HG02678 (cell line): ENCODE data around the gene UTF1.
"Not testable (repeated sequence)": the region's sequence is repeated elsewhere in the genome, so short reads cannot be mapped to it uniquely, and the experiment has no call there.

Experiments used
- ATAC-seq: cut with Tn5 transposase; IDR thresholded peaks from one replicate; pipeline ENCODE4 v1.9.1; 2021; ENCODE audit warnings: mild to moderate bottlenecking, moderate library complexity; ENCODE audit not compliant: unreplicated experiment

The UTF1 gene

DNA sequence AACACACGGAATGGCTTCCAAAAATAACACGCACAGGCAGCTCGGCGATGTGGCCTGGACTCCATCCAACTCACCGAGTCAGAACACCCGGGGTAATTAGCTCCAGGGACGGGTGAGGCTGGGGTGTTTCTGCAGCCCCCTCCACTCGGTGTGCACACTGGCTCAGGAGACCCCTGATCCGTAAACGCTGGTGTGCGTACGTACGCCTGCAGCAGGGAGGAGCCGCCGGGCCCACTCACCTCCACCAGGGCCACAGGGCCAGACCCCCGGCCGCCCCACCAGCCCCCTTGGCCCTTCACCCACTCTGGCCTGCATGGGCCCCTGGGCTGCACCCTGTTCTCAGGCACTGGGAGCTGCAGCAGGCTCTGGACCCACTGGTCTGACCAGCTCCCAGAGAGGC, 22.4 kb upstream of the UTF1 start:
- ATAC-seq = no peak

DNA sequence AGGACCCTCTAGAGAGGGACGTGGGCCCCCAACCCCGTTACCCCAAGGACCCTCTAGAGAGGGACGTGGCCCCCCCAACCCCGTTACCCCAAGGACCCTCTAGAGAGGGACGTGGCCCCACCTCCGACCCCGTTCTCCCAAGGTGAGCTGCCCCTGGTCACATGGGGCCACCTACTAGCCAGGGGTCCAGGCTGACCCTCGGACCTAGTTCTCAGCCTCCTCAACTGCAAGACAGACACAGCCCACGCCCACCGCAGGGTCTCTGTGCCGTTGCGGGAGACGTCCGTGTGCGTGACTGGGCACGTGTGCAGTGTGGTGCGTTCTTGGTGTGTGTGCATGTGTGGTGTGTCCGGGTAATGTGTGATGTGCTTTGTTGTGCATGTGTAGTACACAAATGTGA, 21.6 kb upstream of the UTF1 start:
- no peak for ATAC-seq

- ATAC-seq = no peak
Observed at GRCh38 chr10:133209117-133209516, 20.9 kb upstream of the UTF1 start.

DNA sequence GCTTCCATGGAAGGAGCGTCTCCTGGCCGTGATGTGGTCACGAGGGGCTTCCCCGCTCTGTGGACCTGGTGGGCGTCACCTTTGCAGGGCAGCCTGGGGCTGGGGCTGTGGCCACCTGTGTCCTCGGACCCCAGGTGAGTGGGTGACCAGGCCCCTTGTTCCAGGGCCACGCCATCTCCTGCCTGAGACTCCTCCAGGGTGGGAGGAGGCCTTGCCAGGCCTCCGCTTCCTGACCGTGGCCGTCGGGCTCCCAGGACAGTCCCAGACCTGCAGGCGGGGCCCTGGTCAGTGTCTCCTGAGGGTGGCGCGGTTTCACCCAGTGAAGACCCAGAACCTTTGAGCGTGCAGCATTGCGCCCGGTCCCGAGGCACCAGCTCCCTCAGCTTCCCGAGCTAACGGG, 20.4 kb upstream of the UTF1 start:
- ATAC-seq = no peak

DNA sequence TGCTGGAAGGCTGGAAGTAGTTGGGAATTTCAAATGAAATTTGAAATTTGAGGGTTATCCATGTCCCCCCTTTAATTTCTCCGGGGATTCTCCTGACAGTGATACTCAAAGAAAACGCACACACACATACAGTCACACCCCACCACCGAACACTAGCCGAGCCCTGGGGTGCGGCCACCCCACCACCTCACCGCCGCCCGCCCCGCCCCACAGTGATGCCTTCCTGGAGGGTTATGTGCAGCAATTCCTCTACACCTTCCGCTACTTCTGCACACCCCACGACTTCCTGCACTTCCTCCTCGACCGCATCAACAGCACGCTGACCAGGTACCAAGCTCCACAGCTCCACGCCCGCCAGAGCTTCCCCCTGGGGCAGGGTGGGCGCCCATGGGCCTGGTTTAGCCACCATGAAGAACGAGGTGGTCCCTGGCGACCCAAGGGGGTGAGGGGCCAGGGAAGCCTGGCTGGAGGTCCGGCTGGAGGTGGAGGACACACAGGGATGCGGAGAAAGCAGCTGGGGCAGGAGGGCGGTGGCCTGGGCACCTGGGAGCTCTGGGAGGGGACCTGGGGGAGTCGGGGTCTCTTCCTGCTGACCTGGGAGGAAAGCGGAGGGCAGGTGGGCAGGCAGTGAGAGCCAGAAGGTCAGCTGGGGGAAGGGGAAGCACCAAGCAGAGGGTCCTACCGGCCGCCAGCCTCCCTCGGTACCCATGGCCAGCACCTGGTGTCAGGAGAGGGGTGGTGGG, 19.4 kb upstream of the UTF1 start:
- ATAC-seq = no peak

DNA sequence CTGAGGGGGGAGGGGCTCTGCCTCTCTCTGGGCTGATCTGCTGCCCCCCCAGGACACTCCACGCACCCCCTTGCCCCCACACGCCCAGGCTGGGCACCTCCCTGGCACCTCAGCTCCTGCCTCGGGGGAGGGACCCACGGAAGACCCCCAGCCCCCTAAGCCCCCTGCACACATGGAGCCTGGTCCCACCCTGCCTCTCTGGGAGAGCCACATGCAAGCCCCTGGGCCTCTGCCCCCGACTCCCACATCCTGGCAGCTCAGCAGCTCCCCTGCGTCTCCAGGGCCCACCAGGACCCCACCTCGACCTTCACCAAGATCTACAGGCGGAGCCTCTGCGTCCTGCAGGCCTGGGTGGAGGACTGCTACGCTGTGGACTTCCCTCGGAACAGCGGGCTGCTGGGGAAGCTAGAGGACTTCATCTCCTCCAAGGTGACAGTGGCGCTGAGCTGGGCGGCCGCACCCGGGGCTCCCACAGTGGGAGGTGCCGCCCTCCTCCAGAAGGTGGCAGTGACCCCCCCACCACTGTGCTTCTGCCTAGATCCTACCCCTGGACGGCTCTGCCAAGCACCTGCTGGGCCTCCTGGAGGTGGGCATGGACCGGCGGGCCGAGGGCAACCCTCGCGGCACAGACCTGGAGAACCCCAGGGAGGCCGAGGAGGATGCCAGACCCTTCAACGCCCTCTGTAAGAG, 18.7 kb upstream of the UTF1 start:
- ATAC-seq = no peak

DNA sequence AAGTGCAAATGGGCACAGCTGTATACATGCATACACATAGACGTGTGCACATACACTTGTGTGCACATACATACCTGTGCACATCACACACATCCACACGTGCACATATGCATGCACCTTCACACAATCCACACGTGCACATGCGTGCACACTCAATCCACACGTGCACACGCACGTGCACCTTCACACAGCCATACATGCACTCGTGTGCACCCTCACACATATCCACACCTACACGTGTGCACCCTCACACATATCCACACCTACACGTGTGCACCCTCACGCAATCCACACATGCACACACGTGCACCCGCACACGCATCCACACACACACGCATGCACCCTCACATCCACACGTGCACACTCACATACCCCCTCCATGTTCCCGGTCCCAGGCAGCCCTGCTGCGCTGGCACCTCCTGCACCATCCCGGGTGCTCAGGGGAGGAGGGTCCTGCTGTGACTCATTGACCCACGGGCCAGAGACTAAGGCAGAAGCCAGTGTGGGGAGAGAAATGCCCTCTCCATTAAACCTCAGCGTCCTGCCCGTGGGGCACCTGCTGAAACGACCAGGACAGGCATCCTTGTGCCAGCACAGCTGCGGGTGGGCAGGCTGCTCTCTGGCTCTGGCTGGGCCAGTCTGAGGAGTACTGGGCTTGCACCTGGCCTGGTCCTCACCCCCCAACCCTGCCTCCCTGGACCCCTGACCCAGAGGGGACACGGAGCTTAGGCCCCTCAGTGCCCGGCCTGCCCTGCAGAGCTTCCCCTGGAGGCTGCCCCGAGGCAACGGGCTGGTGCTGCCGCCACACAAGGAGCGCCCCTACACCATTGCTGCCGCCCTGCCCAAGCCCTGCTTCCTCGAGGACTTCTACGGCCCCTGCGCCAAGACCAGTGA, 17.8 kb upstream of the UTF1 start:
- ATAC-seq = no peak

- ATAC-seq = no peak
Observed at GRCh38 chr10:133212853-133213494, 17.0 kb upstream of the UTF1 start.

DNA sequence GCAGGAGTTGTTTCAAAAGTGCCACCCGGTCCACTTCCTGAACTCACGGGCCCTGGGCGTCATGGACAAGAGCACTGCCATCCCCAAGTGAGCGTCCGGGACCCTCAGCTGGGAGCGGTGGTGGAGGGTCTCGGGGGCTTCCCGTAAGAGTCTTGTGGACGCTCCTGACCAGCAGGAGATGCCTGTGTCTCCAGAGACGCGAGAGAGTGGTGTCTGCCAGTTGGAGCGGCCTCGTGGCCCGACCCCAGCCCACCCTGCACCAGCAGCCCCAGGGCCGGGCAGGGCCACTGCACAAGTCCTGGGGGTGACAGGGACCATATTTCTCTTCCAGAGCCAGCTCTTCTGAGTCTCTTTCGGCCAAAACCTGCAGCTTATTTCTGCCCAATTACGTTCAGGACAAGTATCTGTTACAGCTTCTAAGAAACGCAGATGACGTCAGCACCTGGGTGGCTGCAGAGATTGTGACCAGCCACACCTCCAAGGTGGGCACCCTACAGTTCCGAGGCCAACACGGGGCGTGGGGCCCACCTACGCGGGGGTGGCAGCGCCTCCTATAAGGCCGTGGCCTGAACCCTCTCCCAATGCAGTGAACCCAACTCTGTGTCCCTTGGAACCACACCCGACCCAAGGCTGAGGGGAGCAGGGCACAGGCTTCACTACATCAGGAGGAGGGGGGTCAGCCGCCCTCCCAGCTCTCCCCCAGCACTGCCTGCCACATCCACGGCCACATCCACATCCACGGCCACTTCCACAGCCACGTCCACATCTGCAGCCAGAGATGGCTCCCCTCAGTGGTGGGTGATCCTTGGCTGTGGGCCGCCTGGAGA, 16.2 kb upstream of the UTF1 start:
- ATAC-seq = no peak

- no peak for ATAC-seq
Observed at GRCh38 chr10:133214468-133215410, 15.3 kb upstream of the UTF1 start.

DNA sequence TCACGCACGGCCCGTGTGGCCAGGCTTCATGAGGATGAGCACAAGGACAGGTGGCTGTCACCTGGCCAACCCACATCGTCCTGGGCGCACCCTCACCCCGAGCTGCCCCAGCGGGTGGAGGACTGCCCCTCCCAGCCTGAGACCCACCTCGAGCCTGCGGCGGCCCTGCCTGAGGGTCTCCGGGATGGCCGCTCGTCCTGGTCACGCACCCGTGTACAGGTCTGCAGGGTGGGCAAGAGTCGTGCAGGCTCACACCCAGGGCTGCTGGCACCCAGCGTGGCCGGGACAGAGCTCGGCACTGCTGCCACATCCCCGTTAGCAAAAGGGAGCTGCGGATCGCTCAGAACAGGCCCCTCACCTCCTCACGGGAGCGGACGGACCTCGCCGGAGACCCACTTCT, 14.4 kb upstream of the UTF1 start:
- ATAC-seq = no peak

GRCh38 chr10:133216776-133217175, 13.2 kb upstream of the UTF1 start:
- no peak for ATAC-seq

GRCh38 chr10:133217800-133218589, 12.0 kb upstream of the UTF1 start:
- no peak for ATAC-seq

- ATAC-seq = no peak
Observed at GRCh38 chr10:133218891-133219290, 11.1 kb upstream of the UTF1 start.

DNA sequence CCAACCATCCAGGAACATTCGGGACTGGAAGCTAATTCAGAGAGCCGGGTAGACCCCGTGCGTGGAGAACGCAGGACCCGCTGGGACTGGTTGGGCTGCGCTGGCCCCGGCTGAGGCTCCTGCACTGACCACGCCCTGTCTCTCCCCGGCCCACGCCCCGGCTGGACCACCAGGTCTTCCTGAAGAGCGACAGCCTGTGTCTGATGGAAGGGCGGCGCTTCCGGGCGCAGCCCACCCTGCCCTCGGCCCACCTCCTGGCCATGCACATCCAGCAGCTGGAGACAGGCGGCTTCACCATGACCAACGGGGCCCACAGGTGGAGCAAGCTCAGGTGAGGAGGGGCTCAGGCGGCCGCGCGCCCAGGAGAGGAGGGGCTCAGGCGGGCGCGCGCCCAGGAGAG, 10.2 kb upstream of the UTF1 start:
- no peak for ATAC-seq

DNA sequence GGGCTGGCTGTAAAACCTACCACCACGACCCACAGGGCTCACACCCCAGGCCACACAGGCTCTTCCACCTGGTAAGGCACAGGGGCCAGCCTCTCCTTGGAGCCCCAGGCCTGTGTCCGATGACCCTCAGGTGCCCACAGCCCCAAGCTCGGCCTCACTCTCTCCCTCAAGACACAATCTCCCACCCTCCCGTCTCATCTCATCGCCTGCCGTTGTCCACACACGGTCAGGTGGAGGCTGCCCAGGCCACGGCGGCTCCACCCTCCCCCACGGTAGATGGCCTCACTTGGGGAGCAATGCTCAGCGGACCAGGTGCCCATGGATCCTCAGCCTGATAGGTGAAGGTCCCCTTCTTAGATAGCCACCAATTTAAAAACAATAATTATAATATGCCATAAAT, 8.7 kb upstream of the UTF1 start:
- ATAC-seq = no peak

GRCh38 chr10:133221756-133222155, 8.3 kb upstream of the UTF1 start:
- ATAC-seq = not testable (repeated sequence)

DNA sequence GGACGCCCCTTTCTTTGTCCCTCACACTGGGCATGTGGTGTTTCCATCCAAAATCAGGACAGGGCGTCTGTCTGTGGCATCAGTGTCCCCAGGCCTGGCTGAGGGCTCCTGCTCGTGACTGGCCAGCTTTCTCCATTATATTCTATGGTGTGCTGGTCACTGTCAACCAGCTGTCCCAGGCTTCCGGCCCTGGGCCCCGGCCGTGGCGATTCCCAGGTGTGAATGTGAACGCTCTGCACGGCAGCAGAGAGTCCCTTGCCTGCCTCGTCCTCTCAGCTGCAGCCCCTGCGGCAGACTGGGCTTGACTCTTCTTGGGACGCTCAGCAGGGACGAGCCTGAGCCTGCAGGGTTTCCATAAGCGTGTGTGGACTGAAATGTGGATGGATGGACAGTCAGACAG, 5.9 kb upstream of the UTF1 start:
- no peak for ATAC-seq
